ENCODE results near the gene EBPL. TPM values are rescaled to one million over a fixed set of nuclear protein-coding genes. Genes with fewer than 3 reads are reported as not detected.

The EBPL gene
- total RNA-seq, 1 experiment from 2014 or later = 105 TPM

DNA sequence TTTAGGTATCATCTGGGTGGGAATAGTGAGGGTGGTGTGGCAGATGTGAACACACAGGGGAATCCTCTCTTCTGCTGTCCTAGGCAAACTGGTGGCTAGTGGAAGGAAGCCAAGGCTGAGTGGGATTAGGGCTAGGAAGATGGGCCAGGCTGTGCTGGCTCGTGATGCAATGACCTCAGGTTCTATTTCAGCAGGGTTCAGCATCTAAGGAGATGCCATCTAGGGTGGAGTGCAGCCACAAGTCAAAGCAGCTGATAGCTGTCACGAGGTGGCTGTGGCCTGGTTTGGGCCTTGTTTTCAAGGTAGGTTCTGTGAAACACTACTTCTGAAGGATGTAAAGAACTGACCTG lies 41.3 kb downstream of the EBPL start:
- H3K4me3 ChIP-seq (ENCODE audit: low read depth, low read length) = no peak overlapping the region
- Mint-ChIP-seq H3K27me3 (ENCODE audit: insufficient read depth, unreplicated experiment) (no peaks in the 10 kb centered on the region), H3K27ac (ENCODE audit: unreplicated experiment) (no peak overlapping the region), H3K36me3 (ENCODE audit: insufficient read depth, unreplicated experiment) (no peaks in the 10 kb centered on the region), H3K4me3 (ENCODE audit: unreplicated experiment) (no peak overlapping the region), H3K9me3 (ENCODE audit: unreplicated experiment) (no peaks in the 10 kb centered on the region), H3K4me1 (ENCODE audit: low read depth, unreplicated experiment) (no peaks in the 10 kb centered on the region)
- H3K36me3 ChIP-seq (ENCODE audit: control insufficient read depth, insufficient read depth, low read length) = no peaks in the 10 kb centered on the region; the same call in 1 of the 2 replicates
- ChIA-PET POLR2A (no interaction called here), CTCF (interaction anchor here (0.6 to 1.1 kb wide), 2 partner anchors 143 to 286 kb away, joined by 3 read pairs; partner anchors contain the start of genes KPNA3 and SPRYD7)
- intact Hi-C loops (cut with micrococcal nuclease; ENCODE audit: unreplicated experiment) = no loop called here
- DNase-seq = no peak
- H3K9me3 ChIP-seq = no peaks in the 10 kb centered on the region
- BruUV-seq (replicated peaks) = no TSS peak
- no peak for TF ChIP-seq CTCF (IDR thresholded peaks at IDR 0.05; ENCODE audit: insufficient read depth in 1 of 2, low read depth in 1 of 2, low read length in 1 of 2, severe bottlenecking in 1 of 2, unreplicated experiment in 1 of 2)
- no peaks in the 10 kb centered on the region for H3K27me3 ChIP-seq (replicated peaks; ENCODE audit: control insufficient read depth, insufficient read depth, low read length)
- H3K4me1 ChIP-seq = no peaks in the 10 kb centered on the region

- no peak overlapping the region for H3K4me3 ChIP-seq (ENCODE audit: low read depth, low read length)
- peak in 1 of 2 experiments; percentile 58 for DNase-seq
Measured at GRCh38 chr13:49649244-49649962, 41.9 kb downstream of the EBPL start.

GRCh38 chr13:49646688-49647087 lies 44.6 kb downstream of the EBPL start:
- Mint-ChIP-seq H3K27me3 (ENCODE audit: insufficient read depth, unreplicated experiment) (no peaks in the 10 kb centered on the region), H3K36me3 (ENCODE audit: insufficient read depth, unreplicated experiment) (no peaks in the 10 kb centered on the region), H3K27ac (ENCODE audit: unreplicated experiment) (no peak overlapping the region), H3K4me1 (ENCODE audit: low read depth, unreplicated experiment) (no peaks in the 10 kb centered on the region), H3K9me3 (ENCODE audit: unreplicated experiment) (no peaks in the 10 kb centered on the region), H3K4me3 (ENCODE audit: unreplicated experiment) (no peak overlapping the region)
- Histone ChIP-seq H3K36me3 (ENCODE audit: control insufficient read depth, insufficient read depth, low read length) (no peaks in the 10 kb centered on the region; the same call in 1 of the 2 replicates), H3K9me3 (no peaks in the 10 kb centered on the region), H3K4me1 (no peaks in the 10 kb centered on the region), H3K27me3 (replicated peaks; ENCODE audit: control insufficient read depth, insufficient read depth, low read length) (no peaks in the 10 kb centered on the region), H3K4me3 (ENCODE audit: low read depth, low read length) (no peak overlapping the region)
- intact Hi-C loops (cut with micrococcal nuclease; ENCODE audit: unreplicated experiment) = no loop called here
- TF ChIP-seq CTCF (IDR thresholded peaks at IDR 0.05; ENCODE audit: insufficient read depth in 1 of 2, low read depth in 1 of 2, low read length in 1 of 2, severe bottlenecking in 1 of 2, unreplicated experiment in 1 of 2) = no peak
- POLR2A ChIA-PET = no interaction called here
- CTCF ChIA-PET = no interaction called here
- DNase-seq = no peak
- no TSS peak for BruUV-seq (replicated peaks)

More at GRCh38 chr13:49649244-49649962, 41.9 kb downstream of the EBPL start:
- BruUV-seq (replicated peaks) = no TSS peak
- H3K36me3 ChIP-seq (ENCODE audit: control insufficient read depth, insufficient read depth, low read length) = no peaks in the 10 kb centered on the region; the same call in 1 of the 2 replicates
- no peaks in the 10 kb centered on the region for H3K4me1 ChIP-seq
- no peaks in the 10 kb centered on the region for H3K27me3 ChIP-seq (replicated peaks; ENCODE audit: control insufficient read depth, insufficient read depth, low read length)
- intact Hi-C loops (cut with micrococcal nuclease; ENCODE audit: unreplicated experiment) = no loop called here
- no peaks in the 10 kb centered on the region for H3K9me3 ChIP-seq
- peak; percentile 50 to 74 for TF ChIP-seq CTCF (IDR thresholded peaks at IDR 0.05; ENCODE audit: insufficient read depth in 1 of 2, low read depth in 1 of 2, low read length in 1 of 2, severe bottlenecking in 1 of 2, unreplicated experiment in 1 of 2)
- Mint-ChIP-seq H3K9me3 (ENCODE audit: unreplicated experiment) (no peaks in the 10 kb centered on the region), H3K27me3 (ENCODE audit: insufficient read depth, unreplicated experiment) (no peaks in the 10 kb centered on the region), H3K4me3 (ENCODE audit: unreplicated experiment) (no peak overlapping the region), H3K27ac (ENCODE audit: unreplicated experiment) (no peak overlapping the region), H3K36me3 (ENCODE audit: insufficient read depth, unreplicated experiment) (no peaks in the 10 kb centered on the region), H3K4me1 (ENCODE audit: low read depth, unreplicated experiment) (no peaks in the 10 kb centered on the region)
- POLR2A ChIA-PET = no interaction called here
- CTCF ChIA-PET = interaction anchor here (0.6 to 1.1 kb wide), 4 partner anchors 30 to 287 kb away, joined by 3 to 8 read pairs (median 3); partner anchors contain the start of genes EBPL, KPNA3 and SPRYD7

Measured in Caco-2 (cell line).